HG03045 (cell line): Measurements from ENCODE around the gene HIVEP2.

ENCODE experiments used
- ATAC-seq: cut with Tn5 transposase; IDR thresholded peaks from one replicate; pipeline ENCODE4 v1.9.1; 2021; ENCODE audit warnings: mild to moderate bottlenecking, moderate library complexity; ENCODE audit not compliant: unreplicated experiment

The HIVEP2 gene

DNA sequence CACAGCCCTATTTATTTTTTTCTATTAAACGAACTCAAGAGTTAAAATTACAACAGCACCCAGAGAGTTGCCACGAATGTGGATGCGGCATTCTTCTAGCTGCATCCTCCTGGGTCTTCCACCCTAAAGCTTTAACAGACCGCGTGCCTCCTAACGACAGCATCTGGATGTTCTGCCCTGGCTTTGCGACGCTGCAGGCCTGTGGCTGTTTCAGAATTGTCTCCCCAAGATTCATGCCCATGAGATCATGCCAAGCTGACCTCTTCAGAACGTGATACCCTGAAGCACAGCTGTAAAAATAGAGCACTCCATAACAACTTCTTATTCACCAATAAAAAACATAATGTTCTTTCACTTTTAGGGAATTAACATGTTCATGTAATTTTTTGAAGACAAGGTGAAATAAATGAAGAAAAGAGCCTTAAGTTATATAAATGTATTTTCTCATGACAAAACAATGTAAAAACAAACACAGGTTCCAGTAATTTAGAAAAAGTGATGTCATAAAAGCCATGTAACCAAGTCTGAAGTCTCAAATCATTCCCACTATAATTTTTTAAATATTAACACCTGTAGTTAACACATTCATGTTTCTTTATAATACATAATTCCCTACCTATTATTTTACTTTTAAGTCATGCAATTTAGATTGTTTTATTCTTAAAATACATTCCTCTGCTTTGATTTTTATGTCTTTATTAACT lies 26.5 kb downstream of the HIVEP2 start:
- no peak for ATAC-seq

GRCh38 chr6:142916881-142917280 lies 28.1 kb downstream of the HIVEP2 start:
- ATAC-seq = no peak

DNA sequence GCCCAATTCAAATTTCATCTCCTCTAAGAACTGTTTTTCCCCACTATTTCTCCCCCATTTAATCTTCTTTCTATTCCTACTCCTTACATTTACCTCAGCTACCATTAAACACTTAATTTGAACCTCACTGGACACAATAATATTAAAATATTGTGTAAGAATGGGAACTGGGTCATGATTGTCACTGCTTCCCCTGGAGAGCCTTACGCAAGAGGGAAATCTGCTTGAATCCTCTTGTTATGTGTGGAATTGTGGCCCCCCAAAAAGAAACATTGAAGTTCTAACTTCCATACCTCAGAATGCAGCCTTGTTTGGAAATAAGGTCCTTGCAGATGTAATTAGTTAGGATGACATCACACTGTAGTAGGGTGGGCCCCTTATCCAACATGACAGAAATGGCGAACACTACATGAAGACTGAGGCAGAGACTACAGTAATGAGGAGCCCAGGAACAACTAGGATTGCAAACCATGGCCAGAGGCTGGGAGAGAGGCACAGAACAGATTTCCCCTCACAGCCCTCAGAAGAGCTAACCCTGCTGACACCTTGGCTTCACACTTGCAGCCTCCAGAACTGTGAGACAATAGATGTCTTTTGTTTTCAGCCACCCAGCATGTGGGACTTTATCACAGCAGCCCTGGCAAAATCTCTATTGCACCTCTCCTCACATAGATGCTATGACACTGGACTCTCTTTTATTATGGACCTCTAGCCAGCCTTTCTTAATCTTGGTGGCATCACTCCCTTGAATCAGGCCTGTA lies 29.9 kb downstream of the HIVEP2 start:
- no peak for ATAC-seq

- no peak for ATAC-seq
These were observed 30.6 kb downstream of the HIVEP2 start for GRCh38 chr6:142914369-142914768.

DNA sequence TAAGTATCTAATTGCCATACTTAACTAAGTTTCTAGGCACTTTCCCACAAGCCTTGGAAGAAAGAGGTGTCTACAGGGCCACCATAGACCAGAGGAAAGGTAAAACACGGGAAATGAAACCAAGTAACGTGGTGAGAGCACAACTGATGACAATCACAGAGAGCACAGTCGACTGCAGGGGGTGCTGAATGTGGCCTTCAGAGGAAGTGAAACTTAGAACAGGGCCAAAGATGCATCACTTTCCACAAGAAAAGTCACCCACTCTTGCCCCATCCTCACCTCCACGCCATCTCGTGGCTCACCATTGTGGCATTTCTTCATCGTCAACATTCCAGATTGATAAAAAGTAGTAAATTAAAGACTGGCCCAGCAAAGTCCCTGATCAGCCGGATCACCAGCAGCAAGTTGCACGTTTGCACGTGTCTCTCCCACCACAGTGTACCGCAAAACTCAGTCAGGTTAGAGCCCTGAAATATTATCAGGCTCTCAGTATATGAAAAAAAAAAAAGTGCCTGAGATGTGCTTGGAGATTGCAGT lies 31.4 kb downstream of the HIVEP2 start:
- ATAC-seq = peak; percentile 91

- ATAC-seq = peak; percentile 68
These were observed 31.9 kb downstream of the HIVEP2 start for GRCh38 chr6:142913036-142913510.

DNA sequence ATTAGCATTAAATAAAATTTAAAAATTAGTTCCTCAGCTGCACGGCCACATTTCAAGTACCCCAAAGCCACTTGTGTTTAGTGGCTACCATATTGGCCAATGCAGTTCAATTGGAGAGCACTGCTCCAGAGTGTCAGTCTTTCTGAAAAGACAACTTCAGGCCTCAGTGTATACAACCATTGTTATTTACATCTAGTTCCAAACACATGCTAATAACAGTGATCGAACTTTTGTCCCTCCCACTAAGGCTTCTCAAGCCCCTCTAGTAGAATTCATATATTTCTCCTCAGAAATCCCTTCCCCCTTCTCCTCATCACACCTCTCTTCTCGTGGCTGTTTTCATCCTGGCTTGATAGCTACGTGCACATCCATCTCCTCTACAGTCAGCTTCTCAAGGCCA lies 32.9 kb downstream of the HIVEP2 start:
- ATAC-seq = no peak

GRCh38 chr6:142911430-142911829 lies 33.5 kb downstream of the HIVEP2 start:
- no peak for ATAC-seq

DNA sequence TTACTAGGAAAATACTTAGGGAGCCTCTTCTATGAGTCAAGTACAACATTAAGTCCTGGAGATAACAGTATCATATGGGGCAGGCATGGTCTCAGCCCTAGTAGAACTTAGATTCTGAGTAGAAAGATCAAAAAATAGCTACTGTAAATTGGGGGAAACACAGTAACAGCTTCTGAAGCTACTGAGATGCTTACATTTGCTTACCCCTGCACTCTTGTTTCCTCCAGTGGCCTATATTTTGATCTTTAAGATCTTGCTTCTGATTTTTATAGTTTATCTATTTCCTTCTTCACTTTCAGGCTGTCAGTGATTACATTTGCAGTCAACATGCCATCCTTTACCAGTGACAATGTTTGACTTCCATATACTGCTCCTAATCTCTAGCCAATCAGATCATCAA lies 35.3 kb downstream of the HIVEP2 start:
- no peak for ATAC-seq

DNA sequence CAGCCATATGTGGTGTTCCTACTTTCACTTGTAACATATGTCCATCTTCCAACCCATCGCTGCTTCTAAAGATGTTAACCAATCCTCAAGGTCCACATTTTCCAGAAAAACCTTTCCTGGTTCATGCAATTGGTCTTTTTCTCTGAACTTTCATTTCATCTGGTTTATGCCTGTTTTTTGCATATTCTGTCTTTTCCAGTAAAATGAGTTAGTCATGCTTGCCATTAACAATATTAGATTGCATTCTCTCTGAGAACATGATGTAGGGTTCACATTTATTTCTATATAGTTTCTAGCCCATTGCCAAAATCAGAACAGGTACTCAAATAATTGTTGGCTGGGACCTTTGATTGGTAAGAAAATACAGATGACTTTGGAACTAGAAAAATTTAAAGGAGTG lies 36.7 kb downstream of the HIVEP2 start:
- no peak for ATAC-seq

DNA sequence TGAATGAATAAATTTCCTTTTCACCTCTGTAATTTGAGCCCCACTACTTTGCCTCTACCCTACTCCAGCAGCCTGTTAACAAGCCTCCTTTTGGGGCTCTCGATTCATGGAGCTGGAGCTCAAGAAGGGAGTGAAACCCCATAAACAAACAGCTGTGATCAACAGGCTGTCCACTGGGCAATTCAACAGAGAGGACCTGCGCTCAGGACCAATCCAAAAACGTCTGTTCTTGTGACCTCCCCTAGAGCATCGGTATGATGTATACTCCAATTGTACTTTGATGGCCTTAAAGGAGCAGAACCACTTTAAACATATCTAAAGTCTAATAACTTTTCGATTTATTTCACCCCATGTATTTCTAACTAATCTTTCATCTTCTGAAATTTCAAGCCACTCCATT lies 37.4 kb downstream of the HIVEP2 start:
- ATAC-seq = peak; percentile 21

- ATAC-seq = peak; percentile 75
These were observed 38.0 kb downstream of the HIVEP2 start for GRCh38 chr6:142906945-142907470.

DNA sequence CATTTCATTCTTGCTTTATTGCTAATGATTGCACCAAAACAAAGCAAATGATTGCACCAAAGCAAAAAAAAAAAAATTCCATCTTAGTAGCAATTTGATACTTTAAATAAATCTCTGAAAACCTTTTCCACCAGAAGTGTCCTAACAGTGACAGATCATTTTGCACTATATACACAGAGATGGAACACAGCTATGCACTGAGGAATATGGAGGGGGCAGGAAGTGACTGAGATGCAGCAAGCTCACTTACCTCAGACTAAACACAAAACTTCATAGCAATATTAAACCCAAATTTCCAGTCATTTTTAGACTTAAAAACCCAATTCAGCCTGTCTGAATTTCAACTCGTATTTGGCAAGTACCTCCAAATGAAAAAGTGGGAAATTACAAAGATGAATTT lies 41.2 kb downstream of the HIVEP2 start:
- ATAC-seq = no peak

- ATAC-seq = peak; percentile 77
These were observed 42.3 kb downstream of the HIVEP2 start for GRCh38 chr6:142902636-142903053.

DNA sequence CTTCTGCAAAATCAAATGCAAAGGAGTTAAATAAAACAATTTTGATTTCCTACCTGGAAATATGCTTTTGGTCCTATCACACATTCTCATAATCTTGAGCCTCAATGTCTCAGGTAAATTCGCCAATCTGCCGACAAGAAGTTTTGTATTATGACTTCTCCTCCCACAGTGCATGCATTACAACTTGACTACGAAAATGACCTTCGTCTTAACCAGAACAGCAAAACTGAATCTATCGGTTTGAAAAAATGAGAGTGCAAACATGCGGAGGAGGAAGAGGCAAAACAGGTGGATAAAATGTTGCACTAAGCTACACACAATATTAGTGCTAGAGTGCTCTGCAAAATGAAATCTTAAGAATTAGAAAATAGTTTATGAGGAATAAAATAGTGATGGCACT lies 43.4 kb downstream of the HIVEP2 start:
- ATAC-seq = no peak

DNA sequence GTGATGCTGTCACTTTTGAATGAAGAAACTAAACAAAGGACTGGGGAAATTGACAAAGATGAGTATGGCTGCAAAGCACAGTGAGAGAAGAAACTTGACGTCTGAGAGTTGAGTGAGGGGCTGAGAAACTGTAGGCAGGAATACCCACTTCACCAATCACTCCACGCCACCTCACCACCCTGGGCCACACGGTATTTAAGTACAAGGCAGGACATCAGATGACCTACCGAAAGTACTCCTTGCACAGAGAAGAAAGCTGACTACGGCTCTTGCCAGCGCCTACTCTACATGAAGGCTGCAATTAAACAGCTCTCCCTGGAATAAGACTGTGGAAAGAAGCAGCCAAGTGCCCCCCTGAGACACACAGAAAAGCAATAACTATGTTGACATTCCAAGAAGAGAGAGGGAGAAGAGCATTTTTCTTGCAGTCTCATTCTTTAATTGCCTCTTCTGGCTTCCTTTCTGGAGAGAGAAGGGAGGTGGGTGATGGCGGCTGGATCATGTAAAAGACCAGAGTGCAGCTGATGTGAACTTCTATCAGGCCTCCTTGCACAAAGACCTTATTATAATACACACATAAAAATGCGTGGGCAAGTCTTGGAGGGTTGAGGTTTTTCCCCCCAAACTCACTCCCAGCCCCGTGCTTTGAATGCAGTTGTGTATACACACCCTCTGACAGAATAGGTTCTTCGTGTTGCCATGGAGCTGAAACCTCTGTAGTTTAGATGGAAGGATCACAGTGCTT lies 44.6 kb downstream of the HIVEP2 start:
- no peak for ATAC-seq

- no peak for ATAC-seq
These were observed 45.8 kb downstream of the HIVEP2 start for GRCh38 chr6:142898927-142899895.

- no peak for ATAC-seq
These were observed 47.3 kb downstream of the HIVEP2 start for GRCh38 chr6:142897659-142898058.

GRCh38 chr6:142896732-142897131 lies 48.2 kb downstream of the HIVEP2 start:
- no peak for ATAC-seq

DNA sequence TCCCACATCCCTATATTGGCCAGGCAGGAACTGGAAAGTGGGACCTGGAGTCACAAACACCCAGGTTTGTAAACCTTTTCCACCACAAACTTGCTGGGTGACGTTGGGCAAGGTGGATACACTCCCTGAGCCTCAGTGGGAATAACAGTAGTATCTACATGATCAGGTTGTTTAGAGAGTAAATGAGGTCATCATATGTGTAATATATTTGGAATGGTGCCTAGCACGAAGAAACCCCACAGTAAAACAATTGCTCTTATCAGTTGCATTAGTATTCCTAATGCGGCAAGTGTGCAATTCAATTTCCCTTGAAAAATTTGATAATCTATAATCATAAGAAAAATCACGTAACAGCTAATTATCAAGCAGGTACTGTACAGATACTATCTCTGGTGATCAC lies 51.9 kb downstream of the HIVEP2 start:
- ATAC-seq = no peak
